Measurements from ENCODE around the gene SMOC2.

DNA sequence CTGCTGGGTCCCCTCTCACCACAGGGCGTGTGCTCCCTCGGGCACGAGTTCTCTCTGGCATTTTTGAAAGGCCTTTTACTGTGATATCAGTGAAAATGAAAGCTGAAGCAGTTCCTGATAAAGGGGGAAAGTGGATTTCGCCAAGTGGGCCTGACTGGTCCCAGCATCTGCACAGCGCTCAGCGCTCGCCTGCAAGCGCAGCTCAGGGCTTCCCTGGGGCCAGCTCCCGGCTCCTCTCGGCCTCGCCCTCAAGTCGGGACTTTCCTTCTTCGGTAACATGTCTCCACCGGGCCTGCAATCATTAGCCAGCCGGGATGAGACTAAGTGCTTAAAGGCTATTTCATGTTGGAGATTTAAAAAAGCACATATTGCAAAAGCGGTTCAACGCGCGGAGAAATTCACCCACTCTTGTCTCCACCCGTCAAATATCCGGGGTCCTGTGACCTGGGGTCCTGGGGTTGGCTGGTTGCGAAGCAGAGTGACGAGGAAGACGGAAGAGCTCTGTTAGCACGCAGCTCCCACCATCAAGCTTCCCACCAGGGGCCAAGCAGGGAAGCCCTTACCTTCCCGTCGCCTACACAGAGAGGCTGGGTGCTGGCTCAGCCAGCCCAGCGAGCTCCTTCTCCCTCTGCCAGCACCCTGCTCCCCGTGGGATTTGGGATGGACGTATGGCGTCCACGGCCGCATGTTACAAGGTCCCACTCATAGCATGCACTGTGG lies 114.1 kb downstream of the SMOC2 start:
- TF ChIP-seq, protein P1, sequence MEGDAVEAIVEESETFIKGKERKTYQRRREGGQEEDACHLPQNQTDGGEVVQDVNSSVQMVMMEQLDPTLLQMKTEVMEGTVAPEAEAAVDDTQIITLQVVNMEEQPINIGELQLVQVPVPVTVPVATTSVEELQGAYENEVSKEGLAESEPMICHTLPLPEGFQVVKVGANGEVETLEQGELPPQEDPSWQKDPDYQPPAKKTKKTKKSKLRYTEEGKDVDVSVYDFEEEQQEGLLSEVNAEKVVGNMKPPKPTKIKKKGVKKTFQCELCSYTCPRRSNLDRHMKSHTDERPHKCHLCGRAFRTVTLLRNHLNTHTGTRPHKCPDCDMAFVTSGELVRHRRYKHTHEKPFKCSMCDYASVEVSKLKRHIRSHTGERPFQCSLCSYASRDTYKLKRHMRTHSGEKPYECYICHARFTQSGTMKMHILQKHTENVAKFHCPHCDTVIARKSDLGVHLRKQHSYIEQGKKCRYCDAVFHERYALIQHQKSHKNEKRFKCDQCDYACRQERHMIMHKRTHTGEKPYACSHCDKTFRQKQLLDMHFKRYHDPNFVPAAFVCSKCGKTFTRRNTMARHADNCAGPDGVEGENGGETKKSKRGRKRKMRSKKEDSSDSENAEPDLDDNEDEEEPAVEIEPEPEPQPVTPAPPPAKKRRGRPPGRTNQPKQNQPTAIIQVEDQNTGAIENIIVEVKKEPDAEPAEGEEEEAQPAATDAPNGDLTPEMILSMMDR (IDR thresholded peaks at IDR 0.05) = no peak
- TF ChIP-seq POLR2A (IDR thresholded peaks at IDR 0.05; ENCODE audit: low read depth) (no peak), POLR2AphosphoS5 (IDR thresholded peaks at IDR 0.05) (no peak), EP300 (IDR thresholded peaks at IDR 0.05) (no peak)
